GM21786 (cell line): ENCODE results near the gene PRSS48.
A peak's percentile ranks its signal among the peaks of the same experiment; 100 is the strongest.
"Not testable (repeated sequence)": the region's sequence is repeated elsewhere in the genome, so short reads cannot be mapped to it uniquely, and the experiment has no call there.

Experiments
- ATAC-seq: cut with Tn5 transposase; IDR thresholded peaks from one replicate; pipeline ENCODE4 v1.9.1; 2021; ENCODE audit not compliant: unreplicated experiment

Gene PRSS48

GRCh38 chr4:151276787-151277562 lies at the start of gene PRSS48:
Gene PRSS48 (plus strand): TSS chr4:151277161. CDS start chr4:151277173, 12 bp downstream.
- peak; percentile 70 for ATAC-seq

GRCh38 chr4:151227172-151227571 lies 49.8 kb upstream of the PRSS48 start:
- no peak for ATAC-seq

- no peak for ATAC-seq
Measured at GRCh38 chr4:151227731-151228130, 49.2 kb upstream of the PRSS48 start.

- no peak for ATAC-seq
Measured at GRCh38 chr4:151228189-151229119, 48.5 kb upstream of the PRSS48 start.

GRCh38 chr4:151231915-151232595 lies 44.9 kb upstream of the PRSS48 start:
- no peak for ATAC-seq

GRCh38 chr4:151233600-151233999 lies 43.4 kb upstream of the PRSS48 start:
- no peak for ATAC-seq

- ATAC-seq = not testable (repeated sequence)
Measured at GRCh38 chr4:151235373-151235772, 41.6 kb upstream of the PRSS48 start.

GRCh38 chr4:151236036-151236435 lies 40.9 kb upstream of the PRSS48 start:
- no peak for ATAC-seq

GRCh38 chr4:151238477-151238876 lies 38.5 kb upstream of the PRSS48 start:
- no peak for ATAC-seq

- ATAC-seq = no peak
Measured at GRCh38 chr4:151239608-151240007, 37.4 kb upstream of the PRSS48 start.

GRCh38 chr4:151242305-151242704 lies 34.7 kb upstream of the PRSS48 start:
- no peak for ATAC-seq

GRCh38 chr4:151246742-151247141 lies 30.2 kb upstream of the PRSS48 start:
- no peak for ATAC-seq

- no peak for ATAC-seq
Measured at GRCh38 chr4:151247395-151247794, 29.6 kb upstream of the PRSS48 start.

- no peak for ATAC-seq
Measured at GRCh38 chr4:151248519-151248918, 28.4 kb upstream of the PRSS48 start.

- no peak for ATAC-seq
Measured at GRCh38 chr4:151250706-151251105, 26.3 kb upstream of the PRSS48 start.

GRCh38 chr4:151251603-151252304 lies 25.2 kb upstream of the PRSS48 start:
- no peak for ATAC-seq

GRCh38 chr4:151255226-151255625 lies 21.7 kb upstream of the PRSS48 start:
- ATAC-seq = not testable (repeated sequence)

- ATAC-seq = not testable (repeated sequence)
Measured at GRCh38 chr4:151255680-151256079, 21.3 kb upstream of the PRSS48 start.

GRCh38 chr4:151256134-151256533 lies 20.8 kb upstream of the PRSS48 start:
- no peak for ATAC-seq

- ATAC-seq = no peak
Measured at GRCh38 chr4:151257704-151258103, 19.3 kb upstream of the PRSS48 start.

GRCh38 chr4:151259752-151260151 lies 17.2 kb upstream of the PRSS48 start:
- no peak for ATAC-seq
